ENCODE measurements around the gene CENPF.

GRCh38 chr1:214649607-214650006, 46.6 kb downstream of the CENPF start:
- TF ChIP-seq EZH2 (IDR thresholded peaks at IDR 0.05; ENCODE audit: borderline replicate concordance, insufficient read depth, low read length, poor library complexity, severe bottlenecking), result no peak
- no peak for TF ChIP-seq CTCF (IDR thresholded peaks at IDR 0.05; ENCODE audit: poor library complexity, severe bottlenecking)
- no peak for TF ChIP-seq SMC3 (conservative IDR thresholded peaks at IDR 0.05; ENCODE audit: poor library complexity)
- TF ChIP-seq RAD21 (conservative IDR thresholded peaks at IDR 0.05), result no peak
- TF ChIP-seq EP300 (conservative IDR thresholded peaks at IDR 0.05; ENCODE audit: poor library complexity, severe bottlenecking), result no peak
- TF ChIP-seq REST (IDR thresholded peaks at IDR 0.05; ENCODE audit: borderline replicate concordance), result no peak

Measured in neural cell (in vitro differentiated cells).